NT2/D1 (cell line): ENCODE results near the gene LSAMP.

Experiments used
- SUZ12 ChIP-seq: IDR thresholded peaks from 2 replicates; pipeline ENCODE4 v1.6.1; 2011; ENCODE audit not compliant: insufficient read length, insufficient read depth; ENCODE audit errors: extremely low read depth
- YY1 ChIP-seq: IDR thresholded peaks from 2 replicates; pipeline ENCODE4 v1.6.1; 2011; ENCODE audit not compliant: insufficient read length, insufficient read depth
- ZNF274 ChIP-seq: IDR thresholded peaks from 2 replicates; pipeline ENCODE4 v1.6.1; 2011; ENCODE audit warnings: mild to moderate bottlenecking, low read depth, low read length

- TF ChIP-seq YY1 (no peak), SUZ12 (no peak), ZNF274 (no peak)
Observed at GRCh38 chr3:115768661-115769060, 676.6 kb downstream of the LSAMP start.
